Skin epidermis (tissue), 12 donors: ENCODE measurements around the gene ARVCF.

ENCODE experiments used
- H3K27ac ChIP-seq, 21 experiments: fragments of 200-600 bp; sonication (generic) in 11 of 21; one replicate each; pipeline ENCODE4 v1.5.0; 2020; ENCODE audit warnings: mild to moderate bottlenecking in 3 of 21, inconsistent platforms in 2 of 21, moderate library complexity in 2 of 21
- H3K4me3 ChIP-seq, 7 experiments: fragments of 200-600 bp; sonication (generic) in 2 of 7; one replicate each; pipeline ENCODE4 v1.5.0; 2020; ENCODE audit warnings: inconsistent platforms in 2 of 7, mild to moderate bottlenecking in 2 of 7, moderate library complexity in 1 of 7

The ARVCF gene

DNA sequence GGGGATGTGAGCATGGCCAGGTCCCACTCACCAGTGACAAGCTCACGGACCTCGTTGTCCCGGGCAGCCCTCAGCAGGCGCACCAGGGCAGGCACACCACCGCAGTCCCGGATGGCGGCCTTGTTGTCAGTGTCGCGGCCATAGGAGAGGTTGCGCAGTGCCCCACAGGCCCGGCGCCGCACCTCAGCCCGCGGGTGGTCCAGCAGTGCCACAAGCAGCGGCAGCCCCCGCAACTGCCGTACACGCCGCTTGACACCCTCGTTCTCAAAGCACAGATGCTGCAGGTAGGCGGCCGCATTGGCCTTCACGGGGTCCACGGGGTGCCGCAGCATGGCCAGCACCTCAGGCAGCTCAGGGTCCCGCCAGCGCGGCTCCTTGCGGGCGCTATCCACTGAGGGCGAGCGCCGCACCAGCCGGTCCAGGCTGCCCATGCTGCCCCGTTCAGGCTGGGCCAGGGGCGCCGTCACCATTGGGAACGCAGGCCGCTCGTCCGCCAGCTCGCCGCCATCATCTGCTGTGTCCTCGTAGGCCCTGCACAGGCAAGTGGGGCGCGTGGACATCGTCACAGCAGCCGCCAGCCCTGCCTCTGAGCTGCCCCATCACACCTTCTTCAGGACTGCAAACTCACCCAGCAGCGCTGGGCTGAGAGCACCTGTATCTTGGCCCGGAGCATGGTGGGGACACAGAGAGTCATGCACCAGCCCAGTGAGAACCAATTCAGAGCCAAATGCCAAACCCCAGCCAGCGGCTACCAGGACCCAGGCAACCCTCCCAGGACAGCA, 36.7 kb downstream of the ARVCF start:
- no peak overlapping the region for H3K27ac ChIP-seq
- no peak overlapping the region for H3K4me3 ChIP-seq

DNA sequence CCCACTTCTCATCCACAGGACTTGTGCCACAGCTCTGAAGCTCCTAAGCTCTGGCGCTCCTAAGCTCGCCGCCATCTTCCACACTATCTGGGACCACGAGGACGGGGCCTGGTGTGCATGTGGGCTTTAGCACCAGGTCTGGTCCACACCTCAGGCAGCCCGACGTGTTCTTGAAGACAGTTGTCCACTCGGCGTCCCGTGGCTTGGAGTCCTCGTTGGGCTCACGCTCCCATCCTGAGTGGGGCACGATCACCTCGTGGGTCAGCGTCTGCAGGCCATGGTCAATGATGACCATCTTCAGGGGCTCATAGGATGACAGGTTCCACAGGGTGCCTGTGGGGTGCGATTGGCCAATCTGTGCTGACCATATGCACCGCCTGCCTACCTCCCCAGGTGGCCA, 37.9 kb downstream of the ARVCF start:
- H3K27ac ChIP-seq = no peak overlapping the region

DNA sequence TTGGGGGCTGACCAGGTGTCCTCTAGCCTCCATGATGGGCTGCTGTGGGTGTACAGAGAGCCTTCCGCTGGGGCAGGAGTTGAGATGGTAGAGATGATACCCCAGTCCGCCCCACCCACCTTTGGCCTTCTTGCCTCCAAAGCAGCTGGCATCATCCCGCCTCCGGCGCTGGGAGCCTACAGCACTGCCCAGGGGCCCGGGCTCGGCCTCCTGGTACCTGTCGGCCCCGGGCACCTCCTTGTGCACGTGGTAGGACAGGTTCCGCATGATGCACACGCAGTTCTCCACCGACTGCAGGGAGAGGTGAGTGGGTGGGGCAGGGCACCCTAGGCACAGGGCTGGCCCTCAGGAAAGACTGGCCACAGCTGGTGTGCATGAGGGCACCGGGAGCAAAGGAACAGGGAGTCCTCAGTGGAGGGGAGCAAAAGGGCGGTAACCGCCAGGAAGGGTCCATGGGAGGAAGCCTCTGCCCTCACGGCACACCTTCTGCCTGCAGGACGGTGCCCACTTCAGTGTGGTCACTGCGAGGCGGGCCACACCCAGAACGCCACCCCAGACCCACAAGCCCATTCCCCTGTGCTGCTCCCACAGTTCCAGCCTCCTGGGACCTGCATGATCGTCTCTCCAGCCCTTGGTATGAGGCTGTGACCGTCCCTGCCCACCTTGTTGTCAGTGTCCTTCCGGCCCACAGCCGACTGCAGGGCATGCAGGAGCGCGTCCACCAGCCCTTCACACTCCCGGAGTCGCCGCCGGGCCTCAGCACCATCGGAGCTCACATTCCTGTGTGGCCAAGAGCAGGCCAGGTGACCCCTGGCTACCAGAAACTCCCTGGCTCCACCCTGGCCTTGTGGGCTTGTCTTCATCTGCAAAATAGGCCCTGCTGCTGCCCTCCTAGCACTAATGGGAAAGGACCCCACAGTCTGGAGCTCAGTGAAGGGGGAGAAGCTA, 39.1 kb downstream of the ARVCF start:
- H3K4me3 ChIP-seq = no peak overlapping the region
- no peak overlapping the region for H3K27ac ChIP-seq

More for the DNA sequence above, 37.9 kb downstream of the ARVCF start:
- H3K4me3 ChIP-seq = no peak overlapping the region

GRCh38 chr22:19976671-19977070, 40.0 kb downstream of the ARVCF start:
- H3K4me3 ChIP-seq = no peak overlapping the region
- no peak overlapping the region for H3K27ac ChIP-seq

GRCh38 chr22:19975707-19976035, 41.0 kb downstream of the ARVCF start:
- Histone ChIP-seq H3K27ac (peak overlapping the region in 1 of 21 experiments; percentile 2), H3K4me3 (no peak overlapping the region)

- Histone ChIP-seq H3K27ac (peak overlapping the region in 2 of 21 experiments; percentile 2 to 30), H3K4me3 (no peak overlapping the region)
These were observed 41.5 kb downstream of the ARVCF start for GRCh38 chr22:19974935-19975706.

DNA sequence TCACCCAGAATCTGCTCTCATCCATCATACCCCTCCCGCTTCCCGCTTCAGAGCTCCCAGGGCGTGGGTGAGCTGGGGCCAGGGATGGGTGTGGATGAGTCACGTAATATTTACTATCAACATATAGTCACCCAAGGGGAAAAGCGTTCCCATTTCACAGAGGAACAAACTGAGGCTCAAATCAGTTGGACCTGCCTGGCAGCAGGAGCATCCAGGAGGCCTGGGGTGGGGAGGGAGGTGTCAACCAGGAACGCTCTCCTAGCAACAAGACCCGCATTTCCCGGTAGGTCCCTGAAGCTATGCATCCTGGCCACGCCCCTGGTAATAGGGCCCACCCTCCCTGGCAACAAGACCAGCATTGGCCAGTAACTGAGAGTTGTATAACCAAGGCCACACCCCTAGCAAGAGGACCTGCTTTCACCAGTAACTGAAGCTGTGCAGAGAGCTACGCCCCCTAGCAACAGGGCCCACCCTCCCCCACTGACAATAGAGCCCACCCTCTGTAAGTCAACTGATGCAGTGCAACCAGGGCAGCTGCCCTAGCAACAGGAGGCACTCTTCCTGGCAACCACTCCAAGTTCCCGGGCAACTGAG, 42.3 kb downstream of the ARVCF start:
- no peak overlapping the region for H3K4me3 ChIP-seq
- H3K27ac ChIP-seq = peak overlapping the region in 1 of 21 experiments; percentile 30

DNA sequence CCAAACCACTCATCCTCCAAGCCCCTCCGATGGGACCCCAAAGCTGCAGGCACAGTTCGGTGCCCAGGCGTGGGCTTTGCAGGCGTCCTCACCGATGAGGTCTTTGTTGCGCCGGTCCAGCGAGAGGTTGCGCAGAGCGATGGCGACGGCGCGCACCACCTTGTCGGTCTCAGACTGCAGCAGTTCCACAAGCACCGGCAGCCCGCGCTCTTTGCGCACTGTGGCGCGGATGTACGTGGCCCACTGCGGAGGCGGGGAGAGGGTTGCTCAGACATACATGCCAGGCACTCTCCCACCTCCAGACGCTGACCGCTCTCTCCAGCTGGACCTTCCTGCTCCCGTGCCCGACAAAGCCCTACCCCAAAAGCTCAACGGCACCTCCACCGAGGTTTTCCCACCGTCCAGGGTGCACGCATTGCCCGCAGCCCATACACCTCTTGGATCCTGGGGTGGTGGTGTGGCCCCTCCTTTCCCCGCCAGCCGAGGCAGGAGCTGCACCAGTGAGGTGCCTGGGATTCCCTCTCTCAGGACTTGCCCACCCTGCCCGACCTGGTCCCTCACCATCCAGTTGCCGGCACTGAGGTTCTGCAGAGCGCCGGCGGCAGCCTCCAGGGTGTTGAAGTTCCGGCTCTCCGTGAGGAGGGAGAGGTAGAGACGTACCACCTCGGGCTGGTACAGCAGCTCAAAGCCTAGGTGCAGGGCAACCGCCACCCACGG, 42.9 kb downstream of the ARVCF start:
- Histone ChIP-seq H3K4me3 (no peak overlapping the region), H3K27ac (no peak overlapping the region)

DNA sequence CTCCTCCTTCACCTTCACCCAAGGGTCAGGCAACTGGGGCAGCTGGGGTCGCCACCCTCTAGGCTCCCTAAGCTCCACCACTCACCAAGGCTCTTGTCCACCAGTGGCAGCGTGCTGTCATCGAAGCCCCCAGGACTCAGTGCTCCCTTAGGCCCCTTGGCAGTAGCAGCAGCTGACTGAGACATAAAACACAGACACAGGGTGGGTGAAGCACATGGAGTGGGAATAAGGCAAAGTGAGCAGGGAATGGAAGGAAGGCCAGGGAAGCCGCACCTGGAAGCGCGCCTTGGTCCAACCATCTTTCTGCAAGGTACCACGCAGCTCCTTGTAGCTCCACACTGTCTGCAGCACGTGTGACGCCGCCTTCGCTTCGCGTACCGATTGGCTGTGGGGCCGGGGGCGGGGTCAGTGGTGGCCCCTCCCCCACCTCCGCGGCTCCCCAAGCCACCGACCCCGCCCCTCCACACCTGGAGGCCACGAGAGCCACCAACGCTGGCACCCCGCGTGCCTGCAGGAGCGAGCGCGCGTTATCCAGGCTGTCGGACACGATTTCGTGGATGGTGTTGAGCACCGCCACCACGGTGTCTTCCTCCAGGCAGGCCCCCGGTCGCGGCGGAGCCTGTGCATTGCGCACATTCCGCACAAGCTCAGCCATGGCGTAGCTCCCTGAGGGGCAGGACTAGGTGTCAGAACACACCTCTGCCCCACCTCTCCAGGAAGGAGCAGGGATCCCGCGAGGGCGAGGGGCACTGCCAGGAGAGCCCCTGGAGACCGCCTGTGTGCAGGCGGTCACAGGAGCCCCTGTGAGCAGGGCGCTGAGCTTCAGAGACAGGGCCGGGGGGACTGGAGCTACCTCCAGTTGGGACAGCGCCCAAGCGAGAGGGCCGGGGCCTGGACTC, 43.7 kb downstream of the ARVCF start:
- Histone ChIP-seq H3K27ac (no peak overlapping the region), H3K4me3 (no peak overlapping the region)

GRCh38 chr22:19972251-19972650, 44.4 kb downstream of the ARVCF start:
- H3K27ac ChIP-seq = peak overlapping the region in 1 of 21 experiments; percentile 29
- no peak overlapping the region for H3K4me3 ChIP-seq

DNA sequence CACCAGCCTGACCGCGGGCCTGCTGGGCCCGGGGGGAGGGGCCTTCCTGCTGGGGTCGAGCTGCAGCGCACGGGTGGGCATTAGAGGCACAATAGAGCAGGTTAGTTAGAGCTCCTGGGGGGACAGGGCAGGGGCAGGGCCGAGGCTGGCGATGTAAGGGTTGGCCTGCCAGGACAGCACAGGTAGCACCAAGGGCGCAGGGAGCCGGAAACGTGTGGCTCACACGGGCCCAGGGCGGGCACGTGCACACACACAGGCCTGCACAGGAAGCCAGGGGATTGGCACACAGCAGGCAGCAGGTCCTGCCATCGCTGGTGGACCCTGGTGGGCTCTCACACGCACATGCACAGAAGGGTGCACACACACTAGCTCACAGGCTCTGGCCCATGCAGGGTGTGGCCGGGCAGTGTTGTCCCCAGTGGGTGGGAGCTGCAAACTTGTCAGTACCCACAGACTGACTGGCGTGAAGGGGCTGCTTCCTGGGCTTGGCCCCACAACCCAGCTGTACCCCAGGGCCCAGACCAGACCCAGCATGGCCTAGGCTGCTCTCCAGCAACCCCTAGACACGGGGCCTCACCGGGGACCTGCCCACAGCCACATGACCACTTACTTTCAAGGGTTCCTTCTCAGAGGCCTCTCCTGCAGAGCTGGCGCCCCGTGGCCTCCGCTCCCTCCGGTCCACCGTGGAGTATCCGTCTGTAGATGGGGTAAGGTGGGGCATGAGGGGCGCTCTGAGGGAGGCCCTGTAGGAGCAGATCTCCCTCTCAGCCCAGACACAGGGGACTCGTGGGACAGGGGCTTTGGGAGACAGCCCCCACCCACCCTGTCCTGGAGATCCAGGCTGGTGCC, 45.1 kb downstream of the ARVCF start:
- peak overlapping the region in 2 of 21 experiments; percentile 25 to 29 for H3K27ac ChIP-seq

DNA sequence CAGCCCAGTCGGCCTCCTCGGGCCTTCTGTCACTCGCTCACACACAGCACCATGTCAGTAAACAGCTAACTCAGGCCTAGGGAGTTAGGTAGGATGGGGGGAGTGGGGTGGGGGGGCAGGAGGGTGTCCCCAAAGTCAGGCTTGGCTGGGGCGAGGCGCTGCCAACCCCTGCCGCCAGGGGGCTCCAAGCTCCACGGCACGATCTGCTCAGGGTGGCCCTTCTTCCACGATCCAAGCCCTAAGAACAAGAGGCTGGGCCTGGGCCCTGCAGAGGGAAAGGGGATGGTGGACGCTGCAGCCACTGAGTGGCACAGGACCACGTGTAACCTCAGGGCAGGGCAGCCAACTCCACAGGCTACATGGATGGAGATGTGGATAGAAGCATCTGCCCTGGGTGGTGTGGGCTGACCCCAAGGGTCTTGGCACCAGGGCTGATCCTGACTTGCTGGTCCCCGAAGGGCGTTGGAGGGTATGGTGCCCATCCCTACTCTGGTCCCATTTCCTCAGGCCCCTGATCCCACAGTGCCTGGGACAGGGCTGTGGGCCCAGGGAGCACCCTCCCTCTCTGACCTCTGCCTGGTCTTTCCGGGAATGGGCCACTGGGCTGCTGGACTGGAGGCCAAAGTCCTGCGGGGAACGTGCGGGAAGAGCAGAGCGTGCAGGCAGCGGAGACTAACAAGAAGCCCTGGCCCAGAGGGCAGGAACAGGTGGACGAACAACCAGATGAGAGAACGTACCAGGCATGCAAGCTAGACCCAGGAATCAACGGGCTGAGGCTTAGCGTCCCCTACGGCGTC, 45.9 kb downstream of the ARVCF start:
- peak overlapping the region in 2 of 21 experiments; percentile 25 to 62 for H3K27ac ChIP-seq
- no peak overlapping the region for H3K4me3 ChIP-seq

More for the DNA sequence above, 45.1 kb downstream of the ARVCF start:
- H3K4me3 ChIP-seq = no peak overlapping the region

DNA sequence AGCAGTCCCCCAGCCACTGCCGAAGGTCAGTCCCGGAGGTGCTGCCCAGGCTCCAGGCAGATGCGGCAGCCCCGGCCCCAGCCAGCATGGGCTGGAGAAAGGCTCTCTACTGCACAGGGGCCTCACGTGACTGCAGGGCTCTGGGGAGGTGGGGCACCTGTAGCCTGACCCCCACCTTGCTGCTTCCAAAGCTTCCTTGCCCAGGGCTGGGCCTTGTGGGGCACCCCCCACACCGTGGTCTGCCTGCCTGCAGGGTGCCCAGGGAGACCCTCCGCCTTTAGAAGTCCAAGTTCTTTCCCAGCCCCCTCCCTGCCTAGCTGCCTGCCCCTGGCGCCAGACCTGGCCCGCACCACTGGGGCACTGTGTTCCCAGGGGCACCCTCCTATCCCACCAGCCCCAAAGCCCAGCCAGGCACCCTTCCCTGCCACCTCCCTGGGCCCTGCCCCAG, 46.6 kb downstream of the ARVCF start:
- H3K4me3 ChIP-seq = no peak overlapping the region
- peak overlapping the region in 2 of 21 experiments; percentile 25 to 62 for H3K27ac ChIP-seq

- no peak overlapping the region for H3K27ac ChIP-seq
- H3K4me3 ChIP-seq = no peak overlapping the region
These were observed 47.3 kb downstream of the ARVCF start for GRCh38 chr22:19969141-19969928.

- no peak overlapping the region for H3K27ac ChIP-seq
- H3K4me3 ChIP-seq = no peak overlapping the region
These were observed 48.2 kb downstream of the ARVCF start for GRCh38 chr22:19968450-19968891.
